Anterior cingulate cortex (tissue), 58 donors: ENCODE results near the gene SMCO4.

Experiments
- DNase-seq, 58 donors: peaks; one replicate each; lab custom pipeline; 2025; lab: John Stamatoyannopoulos, UW

SMCO4 gene

GRCh38 chr11:93512073-93512475, 31.1 kb downstream of the SMCO4 start:
- no peak for DNase-seq

GRCh38 chr11:93510196-93510873, 32.9 kb downstream of the SMCO4 start:
- DNase-seq = no peak

GRCh38 chr11:93507517-93507916, 35.7 kb downstream of the SMCO4 start:
- no peak for DNase-seq

GRCh38 chr11:93505703-93506102, 37.5 kb downstream of the SMCO4 start:
- DNase-seq = no peak

- no peak for DNase-seq
These were observed 38.8 kb downstream of the SMCO4 start for GRCh38 chr11:93504110-93505095.

GRCh38 chr11:93501856-93502255, 41.3 kb downstream of the SMCO4 start:
- no peak for DNase-seq

GRCh38 chr11:93500759-93501158, 42.4 kb downstream of the SMCO4 start:
- no peak for DNase-seq

GRCh38 chr11:93498641-93499040, 44.5 kb downstream of the SMCO4 start:
- no peak for DNase-seq

GRCh38 chr11:93498161-93498560, 45.0 kb downstream of the SMCO4 start:
- DNase-seq = no peak

- no peak for DNase-seq
These were observed 45.6 kb downstream of the SMCO4 start for GRCh38 chr11:93497596-93497995.

GRCh38 chr11:93494357-93494756, 48.8 kb downstream of the SMCO4 start:
- no peak for DNase-seq

- DNase-seq = no peak
These were observed 49.8 kb downstream of the SMCO4 start for GRCh38 chr11:93493252-93493897.

GRCh38 chr11:93492464-93493251, 50.5 kb downstream of the SMCO4 start:
- DNase-seq = no peak

- DNase-seq = no peak
These were observed 51.2 kb downstream of the SMCO4 start for GRCh38 chr11:93491973-93492372.

- no peak for DNase-seq
These were observed 52.1 kb downstream of the SMCO4 start for GRCh38 chr11:93490996-93491618.

- DNase-seq = no peak
These were observed 53.4 kb downstream of the SMCO4 start for GRCh38 chr11:93489841-93490240.

GRCh38 chr11:93487032-93487483, 56.1 kb downstream of the SMCO4 start:
- DNase-seq = no peak

- DNase-seq = no peak
These were observed 57.2 kb downstream of the SMCO4 start for GRCh38 chr11:93485983-93486382.

GRCh38 chr11:93484716-93485115, 58.5 kb downstream of the SMCO4 start:
- no peak for DNase-seq

GRCh38 chr11:93482556-93482955, 60.6 kb downstream of the SMCO4 start:
- no peak for DNase-seq
